ENCODE results near the gene D2HGDH. TPM values are rescaled to one million over a fixed set of nuclear protein-coding genes. Genes with fewer than 3 reads are reported as not detected.
"Not testable (repeated sequence)": the region's sequence is repeated elsewhere in the genome, so short reads cannot be mapped to it uniquely, and the experiment has no call there.

D2HGDH gene
- total RNA-seq, 1 donor from 2014 or later: 20.9 TPM

DNA sequence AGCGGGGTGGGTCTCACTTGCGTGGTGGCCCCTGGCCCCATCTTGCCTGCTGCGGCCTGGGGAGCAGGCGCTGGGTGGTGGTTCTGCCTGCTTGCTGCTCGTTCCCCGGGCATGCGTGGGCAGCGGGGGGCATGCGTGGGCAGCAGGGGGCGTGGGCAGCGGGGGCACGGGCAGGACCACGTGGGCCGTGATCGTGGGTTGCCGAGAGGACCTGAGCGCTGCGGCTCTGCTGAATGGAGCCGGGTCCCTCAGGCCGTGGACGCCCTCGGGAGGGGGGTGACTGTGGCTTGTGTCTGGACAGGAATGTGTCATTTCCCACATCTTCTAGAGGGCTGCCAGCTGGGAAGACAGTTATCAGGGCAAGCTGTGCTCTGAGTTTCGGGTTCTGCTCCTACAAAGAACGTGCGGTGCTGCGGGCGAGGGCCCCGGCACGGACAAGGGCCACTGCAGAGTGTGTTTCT lies 33.9 kb downstream of the D2HGDH start:
- intact Hi-C loops (cut with micrococcal nuclease): no loop called here

DNA sequence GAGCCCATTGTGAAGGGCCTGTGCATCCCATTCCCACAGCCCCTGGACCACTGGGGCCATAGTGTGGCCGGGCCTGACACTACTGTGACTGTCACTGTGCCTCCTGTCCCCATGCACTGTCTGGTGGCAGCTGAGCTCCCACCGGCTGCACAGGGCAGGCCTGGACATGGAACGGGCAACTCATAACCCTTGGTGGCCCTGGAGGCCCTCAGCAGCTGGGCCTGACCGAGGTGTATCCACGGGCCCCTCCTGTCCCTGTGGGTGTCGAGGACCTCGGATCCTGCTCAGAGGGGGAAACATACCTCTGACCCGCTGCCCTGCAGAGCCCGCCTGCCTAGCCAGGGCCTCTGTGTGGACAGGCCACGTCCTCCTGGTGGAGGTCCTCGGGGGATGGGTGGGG lies 34.4 kb downstream of the D2HGDH start:
- intact Hi-C loops (cut with micrococcal nuclease): no loop called here

DNA sequence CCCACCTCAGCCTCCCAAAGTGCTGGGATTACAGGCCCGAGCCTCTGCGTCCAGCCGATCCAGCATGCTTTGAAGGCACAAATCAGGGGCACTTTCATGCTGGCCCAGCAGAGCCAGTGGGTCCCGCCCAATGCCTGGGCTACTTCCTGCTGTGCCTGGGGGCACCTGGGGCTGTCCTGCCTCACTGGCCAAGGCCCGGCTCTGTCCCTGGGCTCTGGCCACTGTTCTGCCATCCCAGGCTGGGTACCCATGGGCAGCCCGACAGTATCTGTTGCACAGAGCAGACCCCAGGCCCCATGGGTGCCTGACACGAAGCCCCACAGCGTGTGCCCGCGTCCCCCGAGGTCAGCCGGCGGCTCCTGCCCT lies 35.4 kb downstream of the D2HGDH start:
- intact Hi-C loops (cut with micrococcal nuclease): no loop called here

DNA sequence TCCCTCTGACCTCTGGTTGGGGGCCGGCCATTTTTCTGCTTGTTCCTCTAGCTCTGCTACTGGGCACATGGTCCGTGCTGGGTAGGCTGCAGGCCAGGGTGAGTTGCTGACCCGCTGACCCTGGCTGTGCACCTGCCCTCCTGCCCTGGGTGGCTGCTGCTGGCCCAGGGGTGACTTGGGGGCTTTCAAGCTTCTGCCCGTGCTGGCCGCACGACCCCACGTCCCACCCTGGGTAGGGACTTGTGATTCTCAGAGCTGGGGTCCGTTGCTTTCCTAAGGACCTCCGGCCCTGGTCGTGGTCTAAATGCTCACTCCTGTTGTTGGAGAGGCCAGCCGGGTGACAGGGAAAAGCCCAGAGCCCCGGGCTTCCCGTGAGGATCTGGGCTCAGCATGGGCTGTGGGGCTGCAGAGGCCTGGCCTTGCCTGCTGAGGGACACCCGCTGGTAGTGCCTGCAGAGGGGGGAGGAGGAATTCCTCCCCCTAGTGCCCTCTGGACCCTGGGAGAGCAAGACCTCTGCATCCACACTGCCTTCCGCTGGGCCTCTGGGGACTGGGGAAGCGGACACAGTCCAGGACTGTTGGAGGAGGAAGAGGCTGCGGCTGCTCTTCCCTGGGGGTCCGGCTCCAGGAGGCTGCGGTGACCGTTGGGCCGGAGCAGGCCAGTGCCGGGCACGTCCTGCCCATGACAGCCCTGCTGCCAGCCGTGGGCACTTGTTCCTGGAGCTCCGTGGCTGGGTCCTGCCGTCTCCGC lies 35.9 kb downstream of the D2HGDH start:
- intact Hi-C loops (cut with micrococcal nuclease): no loop called here

DNA sequence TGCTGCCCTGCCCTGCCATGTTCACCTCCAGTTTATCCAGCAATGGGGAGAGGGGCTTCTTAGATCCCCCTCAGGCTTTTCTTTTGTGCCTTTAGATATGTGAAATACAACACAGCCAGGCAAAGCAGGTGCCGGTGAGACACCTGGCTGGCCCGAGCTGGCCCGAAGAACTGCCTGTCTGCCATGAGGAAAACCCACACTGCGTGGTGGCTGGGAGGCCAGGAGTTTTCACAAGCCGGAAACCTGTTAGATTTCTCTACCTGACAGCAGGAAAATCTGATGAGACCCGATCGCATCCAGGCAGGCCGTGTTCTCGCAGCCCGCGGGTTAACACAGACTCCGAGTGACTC lies 36.5 kb downstream of the D2HGDH start:
- intact Hi-C loops (cut with micrococcal nuclease): no loop called here

DNA sequence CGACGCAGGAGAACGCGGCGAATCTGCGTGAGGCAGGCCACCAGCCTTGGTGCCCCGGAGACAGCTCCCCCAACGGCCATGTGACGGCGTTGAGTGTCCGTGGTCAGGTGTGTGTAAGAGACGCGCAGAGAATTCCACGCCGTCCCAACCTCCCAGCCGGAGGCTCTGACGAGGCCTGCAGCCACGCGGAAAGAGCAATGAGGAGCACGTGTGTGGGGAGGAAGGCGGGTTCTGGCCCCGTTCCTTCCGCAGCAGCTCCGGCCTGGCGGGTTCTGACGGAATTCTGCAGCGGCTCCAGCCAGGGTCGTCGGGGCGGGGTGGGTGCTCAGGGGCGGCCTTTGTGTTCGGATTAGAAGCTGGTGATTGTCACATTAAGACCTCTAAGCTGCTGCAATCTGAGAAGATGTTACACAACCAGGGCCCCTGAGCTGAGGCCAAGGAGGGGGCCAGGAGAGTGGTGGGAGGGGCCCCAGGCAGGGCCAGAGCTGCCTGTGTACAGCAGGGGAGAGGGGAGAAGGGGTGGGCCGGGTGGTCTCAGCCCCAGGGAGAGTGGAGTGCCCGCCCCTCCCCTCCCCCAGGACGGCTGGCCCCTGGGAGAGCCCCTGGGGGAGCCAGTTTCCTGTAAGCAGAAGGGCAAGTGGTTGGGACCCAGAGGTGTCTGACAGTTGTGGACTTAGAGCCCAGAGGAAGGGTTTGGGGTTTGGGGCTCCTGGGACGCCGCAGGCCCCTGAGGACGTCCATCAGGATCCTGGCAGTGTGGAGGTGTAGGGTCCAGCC lies 37.0 kb downstream of the D2HGDH start:
- intact Hi-C loops (cut with micrococcal nuclease): no loop called here

DNA sequence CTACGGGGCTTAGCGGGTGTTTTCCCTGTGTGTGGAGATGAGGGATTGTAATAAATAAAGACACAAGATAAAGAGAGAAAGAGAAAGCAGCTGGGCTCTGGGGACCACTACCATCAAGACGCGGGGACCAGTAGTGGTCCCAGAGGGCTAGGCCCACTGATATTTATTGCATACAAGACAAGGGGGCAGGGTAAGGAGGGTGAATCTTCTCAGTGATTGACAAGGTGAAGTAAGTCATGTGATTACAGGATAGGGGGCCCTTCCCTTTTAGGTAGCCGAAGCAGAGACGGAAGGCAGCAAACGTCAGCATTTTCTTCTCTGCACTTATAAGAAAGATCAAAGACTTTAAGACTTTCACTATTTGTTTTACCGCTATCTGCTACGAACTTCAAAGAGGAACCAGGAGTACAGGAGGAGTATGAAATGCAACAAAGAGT lies 37.7 kb downstream of the D2HGDH start:
- intact Hi-C loops (cut with micrococcal nuclease): no loop called here

DNA sequence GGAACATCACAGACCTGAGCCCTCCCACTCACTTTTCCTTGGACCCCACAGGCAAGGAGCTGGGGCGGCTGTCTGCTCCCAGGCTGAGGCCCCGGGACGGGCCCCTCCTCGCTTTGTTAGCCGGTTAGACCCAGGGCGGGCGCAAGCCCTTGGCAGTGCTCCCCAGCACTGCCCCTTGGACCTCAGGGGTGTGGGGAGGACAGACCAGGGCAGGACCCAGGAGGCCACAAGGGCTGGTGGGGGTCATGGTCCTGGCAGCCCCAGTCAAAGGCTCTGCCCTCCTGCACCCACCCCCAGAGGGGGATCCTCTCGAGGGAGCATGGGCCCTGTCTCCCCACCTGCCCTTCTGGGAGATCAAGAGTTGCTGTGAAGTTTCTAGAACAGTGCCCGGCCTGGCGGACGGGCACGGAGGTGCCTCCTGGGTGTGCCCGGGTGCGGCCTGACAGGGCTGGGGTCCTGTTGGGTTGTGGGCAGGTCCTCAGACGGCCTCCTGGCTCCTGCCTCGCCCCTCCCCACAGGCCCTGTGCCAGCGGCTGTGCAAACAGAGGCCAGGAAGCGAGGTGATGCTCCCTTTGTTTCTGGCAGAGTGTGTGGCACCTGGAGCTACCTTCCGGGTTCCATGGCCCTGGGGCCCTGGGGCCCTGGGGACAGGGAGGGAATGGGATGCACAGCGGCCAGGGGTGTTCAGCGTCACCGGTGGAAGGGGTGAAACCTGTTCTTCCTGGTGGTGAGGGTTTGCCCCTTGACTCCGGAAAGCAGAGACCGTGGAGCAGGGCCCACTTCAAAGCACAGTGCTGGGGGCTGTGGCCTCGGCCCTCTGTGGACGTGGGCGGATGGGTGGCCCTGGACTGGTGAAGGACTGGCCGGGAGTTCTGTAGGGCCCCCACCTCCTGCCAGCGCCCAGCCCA lies 39.3 kb downstream of the D2HGDH start:
- intact Hi-C loops (cut with micrococcal nuclease): no loop called here

DNA sequence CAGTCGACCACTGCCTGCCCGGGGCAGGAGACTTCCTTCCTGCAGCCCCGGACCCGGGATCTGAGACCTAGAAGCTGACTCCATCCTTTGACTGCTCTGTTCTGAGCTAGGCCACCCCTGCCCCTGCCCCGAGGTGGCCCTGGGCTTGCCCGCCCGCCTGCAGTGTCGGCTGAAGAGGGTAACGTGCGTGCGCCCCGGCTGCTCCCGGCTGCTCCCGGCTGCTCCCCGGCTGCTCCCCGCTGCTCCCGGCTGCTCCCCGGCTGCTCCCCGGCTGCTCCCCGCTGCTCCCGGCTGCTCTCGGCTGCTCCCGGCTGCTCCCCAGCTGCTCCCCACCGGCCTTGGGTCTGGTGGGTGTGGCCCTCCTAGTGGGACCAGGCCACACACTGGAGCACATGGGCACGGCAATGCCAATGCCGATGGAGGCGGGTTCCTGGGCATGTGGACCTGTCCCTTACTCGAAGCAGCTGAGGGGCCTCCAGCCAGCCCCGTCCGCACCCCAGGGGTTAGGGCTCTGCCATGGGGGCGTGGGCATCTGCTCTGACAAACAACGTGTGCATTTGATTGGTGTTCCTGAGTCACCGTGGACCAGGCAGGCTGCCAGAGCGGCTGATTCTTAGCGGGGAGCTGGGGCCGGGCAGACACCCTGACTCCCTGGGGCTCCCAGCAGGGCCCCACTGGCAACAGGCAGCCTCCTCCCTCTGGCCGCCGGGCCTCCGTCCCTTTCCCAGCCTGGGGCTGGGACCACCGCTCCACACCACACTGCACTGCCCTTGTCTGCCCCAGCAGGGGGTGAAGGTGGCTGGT lies 40.2 kb downstream of the D2HGDH start:
- intact Hi-C loops (cut with micrococcal nuclease): no loop called here

DNA sequence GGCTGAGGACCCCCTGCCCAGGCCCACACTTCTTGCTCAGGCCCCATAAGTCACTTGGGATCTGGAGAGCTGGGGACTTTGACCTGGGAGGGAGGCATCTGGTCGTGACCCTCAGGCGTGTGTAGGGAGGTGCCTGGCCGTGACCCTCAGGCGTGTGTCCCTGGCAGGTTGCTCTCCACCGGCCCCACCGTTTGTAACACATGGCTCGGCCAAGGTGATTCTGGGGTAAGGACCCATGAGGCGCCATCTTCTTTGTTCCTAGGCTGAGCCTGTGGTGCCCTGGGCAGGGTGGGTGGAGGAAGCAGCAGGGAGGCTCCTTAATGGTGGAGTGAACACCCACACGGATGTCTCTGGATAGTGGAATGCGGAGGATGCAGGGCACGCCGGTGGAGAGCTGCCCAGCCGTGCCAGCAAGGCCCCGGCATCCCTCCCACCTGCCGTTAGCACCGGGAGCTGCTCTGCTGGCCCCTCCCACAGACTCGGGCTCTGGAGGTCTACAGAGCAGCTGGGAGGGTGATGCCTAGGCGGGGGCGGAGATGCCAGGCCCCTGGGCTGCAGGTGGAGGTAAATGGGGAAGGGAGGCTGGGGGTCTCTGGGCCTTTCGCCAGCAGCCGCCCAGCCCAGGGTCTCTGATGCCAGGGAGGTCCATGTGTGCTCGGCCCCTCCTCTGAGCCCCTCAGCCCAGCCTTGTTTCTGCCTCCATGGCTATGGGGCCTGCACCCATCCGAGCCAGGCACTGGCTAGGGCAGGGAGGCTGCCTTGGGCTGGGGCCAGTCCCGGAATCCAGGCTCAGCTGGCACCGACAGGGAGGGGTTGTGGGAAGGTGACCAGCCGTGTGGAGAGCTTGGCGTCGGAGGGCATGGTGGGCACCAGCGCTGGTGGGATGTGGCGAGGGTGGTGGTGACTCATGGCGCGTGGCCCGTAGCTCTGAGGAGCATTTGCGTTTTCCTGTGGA lies 41.1 kb downstream of the D2HGDH start:
- intact Hi-C loops (cut with micrococcal nuclease): no loop called here

DNA sequence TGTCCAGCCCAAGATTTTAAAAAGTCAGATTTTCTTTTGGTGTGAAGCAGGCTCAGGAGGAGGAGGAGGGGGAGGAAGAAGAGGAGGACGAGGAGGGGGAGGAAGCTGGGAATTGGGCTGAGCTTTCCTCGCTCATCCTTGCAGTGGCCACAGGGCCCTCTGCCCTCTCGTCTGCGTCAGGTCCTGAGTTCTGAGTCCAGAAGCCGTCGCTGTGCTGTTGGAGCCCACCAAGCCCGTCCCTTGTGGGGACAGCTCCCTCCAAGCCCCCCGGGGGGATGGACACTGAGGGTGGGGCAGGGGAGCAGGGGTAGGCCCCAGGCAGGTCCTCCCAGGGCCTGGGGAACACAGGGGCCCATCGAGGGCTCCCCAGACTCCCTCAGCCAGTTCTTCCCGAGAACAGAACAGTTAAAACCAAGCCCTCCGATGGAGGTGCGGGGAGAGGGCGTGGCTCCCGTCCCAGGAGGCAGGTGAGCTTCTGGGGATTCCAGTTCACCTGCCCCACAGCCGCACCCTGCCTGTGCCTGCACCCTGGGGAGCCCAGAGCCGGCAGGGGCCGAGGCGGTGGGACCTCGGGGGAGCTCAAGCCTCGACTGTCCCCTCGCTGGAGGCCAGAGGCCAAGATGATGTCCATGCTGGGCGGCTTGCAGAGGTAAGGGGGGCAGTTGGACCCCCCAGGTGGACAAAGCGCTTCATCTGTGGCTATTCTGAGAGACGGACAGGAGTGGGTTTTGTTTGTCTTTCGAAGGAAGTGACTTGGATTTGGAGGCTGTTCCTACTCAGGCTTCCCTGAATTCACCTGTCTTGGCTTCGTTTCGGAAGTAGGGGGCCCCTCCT lies 42.1 kb downstream of the D2HGDH start, which contains the start of gene GAL3ST2:
Gene GAL3ST2 (plus strand): TSS at position 487 of the 834 bp plus-strand sequence. CDS start 134 bp downstream, at position 621.
- intact Hi-C loops (cut with micrococcal nuclease): no loop called here

DNA sequence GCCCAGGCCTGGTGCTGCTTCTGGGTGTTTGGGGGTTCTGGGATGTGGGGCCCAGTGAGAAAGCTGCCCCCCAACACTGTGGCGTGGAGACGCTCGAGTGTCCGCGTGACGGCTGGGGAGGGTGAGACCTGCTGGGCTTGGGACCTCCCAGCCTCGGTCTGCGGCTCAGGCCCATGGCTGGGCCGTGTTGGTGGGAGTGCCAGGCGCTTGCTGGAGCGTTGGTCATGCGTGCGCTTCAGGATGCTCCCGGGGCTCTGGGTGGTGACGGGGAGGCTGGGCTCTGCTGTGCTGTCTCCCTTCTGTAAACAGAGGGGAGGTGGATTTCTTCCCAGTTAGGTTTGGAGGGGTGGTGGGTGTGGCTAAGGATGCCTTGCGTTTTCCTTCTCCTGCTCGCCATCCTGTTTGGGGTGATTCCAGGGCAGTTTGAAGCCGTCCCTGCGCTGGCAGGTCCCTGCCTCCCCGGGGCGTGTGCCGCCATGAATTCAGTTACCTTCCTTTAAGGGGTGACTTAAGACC lies 42.8 kb downstream of the D2HGDH start:
- intact Hi-C loops (cut with micrococcal nuclease): no loop called here

DNA sequence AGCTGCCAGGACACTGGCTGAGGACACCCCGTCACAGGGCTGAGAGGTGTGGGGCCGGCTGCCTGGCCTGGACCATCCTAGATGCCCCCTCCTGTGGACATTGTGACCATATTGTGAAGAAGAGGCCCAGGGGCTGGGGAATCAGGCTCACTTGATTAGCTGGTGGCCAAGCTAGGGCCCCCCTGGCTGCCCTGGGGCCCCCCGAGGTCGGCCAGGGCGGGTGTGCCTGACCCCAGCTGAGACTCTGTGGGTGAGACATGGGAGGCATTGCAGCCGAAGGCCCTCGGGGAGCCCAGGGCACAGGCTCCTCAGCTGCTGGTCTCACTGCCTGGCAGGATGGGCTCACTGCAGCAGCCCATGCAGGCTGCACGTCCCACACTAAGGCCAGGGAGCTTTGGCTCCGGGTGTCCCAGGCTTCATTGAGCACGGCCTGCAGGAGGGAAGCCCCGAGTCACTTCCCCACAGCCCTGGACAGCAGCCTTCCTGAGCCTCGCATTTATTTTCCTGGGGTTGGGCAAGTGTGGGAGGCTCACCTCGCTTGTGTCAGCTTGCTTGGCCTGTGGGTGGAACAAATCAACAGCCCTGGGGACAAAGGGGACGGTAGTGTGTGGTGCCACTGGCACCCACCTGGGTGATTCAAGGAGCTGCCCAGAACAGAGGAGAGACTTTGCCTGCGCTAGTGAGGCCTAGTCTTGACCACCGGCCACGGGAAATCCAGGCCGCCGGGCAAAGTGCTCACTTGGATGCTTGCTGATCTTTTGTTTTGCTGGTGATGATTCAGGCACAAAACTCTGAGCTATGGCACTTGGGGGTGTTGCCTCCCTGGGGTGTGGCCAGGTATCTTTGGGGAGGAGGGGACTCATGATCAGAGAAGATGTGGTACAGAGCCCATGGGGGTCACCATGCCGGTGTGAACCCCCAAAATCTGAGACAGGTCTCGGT lies 43.5 kb downstream of the D2HGDH start:
- intact Hi-C loops (cut with micrococcal nuclease): no loop called here

DNA sequence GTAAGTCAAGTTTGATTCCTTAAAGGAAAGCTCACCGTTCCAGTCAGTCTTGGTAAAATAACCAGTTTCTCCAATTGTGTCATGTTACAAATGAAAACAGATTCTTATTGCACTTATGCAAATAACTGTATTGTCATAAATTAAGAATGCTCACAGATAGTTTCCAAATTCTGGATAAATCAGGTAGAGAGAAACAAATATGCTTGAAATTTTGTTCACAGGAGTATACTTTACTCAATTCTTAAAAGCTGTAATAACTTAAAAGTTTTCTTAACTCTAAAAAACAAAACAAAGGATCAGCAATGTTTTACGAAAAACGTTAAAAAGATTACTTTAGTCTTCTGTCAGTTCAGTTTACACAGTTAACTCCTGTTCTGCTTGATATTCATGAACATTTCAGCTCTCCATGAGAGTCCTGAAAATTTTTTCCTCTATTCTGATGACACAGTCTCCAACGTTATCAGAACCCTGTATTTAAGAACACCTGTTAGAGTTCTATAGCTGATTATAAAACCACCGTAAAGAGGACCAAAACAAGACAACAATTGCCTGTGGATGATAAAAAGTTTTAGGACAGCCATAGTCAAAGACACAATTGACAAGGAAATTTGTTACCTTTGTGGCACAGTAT lies 46.6 kb downstream of the D2HGDH start:
- intact Hi-C loops (cut with micrococcal nuclease): no loop called here

DNA sequence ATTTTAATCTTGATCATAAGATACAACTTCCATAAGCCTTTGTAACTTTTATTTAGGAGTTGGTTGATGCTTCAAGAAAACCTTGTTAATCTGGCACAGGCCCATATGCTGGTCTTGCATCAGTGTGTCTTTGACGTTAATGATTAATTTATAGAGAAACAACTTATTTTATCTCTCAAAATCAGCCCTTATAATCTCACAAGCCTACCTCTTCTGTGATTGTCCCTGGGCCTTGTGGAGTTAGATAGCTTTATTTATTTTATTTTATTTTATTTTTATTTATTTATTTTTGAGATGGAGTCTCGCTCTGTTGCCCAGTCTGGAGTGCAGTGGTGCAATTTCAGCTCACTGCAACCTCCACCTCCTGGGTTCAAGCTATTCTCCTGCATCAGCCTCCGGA lies 47.6 kb downstream of the D2HGDH start:
- intact Hi-C loops (cut with micrococcal nuclease): not testable (repeated sequence)

DNA sequence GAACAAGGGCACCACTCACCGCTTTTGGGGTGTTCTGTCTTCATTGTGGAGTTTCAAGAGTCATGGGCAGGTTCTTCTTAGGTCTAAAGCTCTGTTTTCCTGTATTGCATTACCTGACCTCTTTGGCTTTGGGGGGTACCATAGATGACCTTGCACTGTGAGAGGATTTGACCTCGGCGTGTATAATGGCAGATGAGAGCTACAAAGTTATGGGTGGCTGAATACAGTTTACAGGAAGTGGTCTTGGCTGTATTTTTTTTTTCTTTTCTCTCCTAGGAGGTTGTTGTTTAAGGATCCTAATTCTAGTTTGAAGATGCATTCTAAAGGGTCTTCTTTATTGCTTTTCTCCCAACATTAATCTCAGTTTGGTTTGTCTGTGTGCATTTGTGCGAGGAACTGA lies 53.7 kb downstream of the D2HGDH start:
- intact Hi-C loops (cut with micrococcal nuclease): no loop called here

DNA sequence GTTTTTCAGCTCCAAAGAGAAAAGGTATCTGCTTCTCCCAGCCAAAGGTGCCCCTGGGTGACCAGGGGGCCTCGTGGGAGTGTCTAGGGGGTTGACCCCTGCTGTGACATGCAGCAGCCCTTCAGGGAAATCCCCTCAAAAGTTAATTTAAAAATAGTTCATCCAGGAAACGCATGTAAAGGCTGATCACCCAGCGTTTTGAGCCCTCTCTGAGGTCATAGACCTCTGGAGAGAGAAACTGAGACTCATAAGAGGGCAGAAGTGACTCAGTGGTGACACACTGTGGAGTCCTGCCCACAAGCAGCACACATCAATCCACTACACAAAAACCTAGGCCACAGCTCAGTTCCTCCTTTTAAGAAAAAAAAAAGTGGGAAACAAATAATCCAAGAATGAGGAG lies 54.1 kb downstream of the D2HGDH start:
- intact Hi-C loops (cut with micrococcal nuclease): no loop called here

Data from T-helper 1 cell treated with Interleukin-12 subunit alpha and Interleukin-12 subunit beta and Interleukin-4 antibody, amounts not matched to agents 30 ng/mL and 1 ng/mL, for 36 hours (primary cell).